Chondrocyte (in vitro differentiated cells): Measurements from ENCODE around the gene RFXANK. TPM values are rescaled to one million over a fixed set of nuclear protein-coding genes. Genes with fewer than 3 reads are reported as not detected.

Experiments used
- DNase-seq: peaks from one replicate; pipeline ENCODE4 v3.0.0; 2021; ENCODE audit warnings: mixed read lengths, low spot score
- H3K27ac Mint-ChIP-seq: one replicate; pipeline ENCODE4 v1.8.0; 2021; ENCODE audit warnings: mild to moderate bottlenecking, moderate library complexity, mixed read lengths; ENCODE audit not compliant: unreplicated experiment
- H3K27me3 Mint-ChIP-seq: 2 replicates; pipeline ENCODE4 v1.8.0; 2021; ENCODE audit warnings: low read depth, mixed read lengths
- H3K36me3 Mint-ChIP-seq: 2 replicates; pipeline ENCODE4 v1.8.0; 2021; ENCODE audit warnings: low read depth, mixed read lengths
- H3K4me1 Mint-ChIP-seq: 2 replicates; pipeline ENCODE4 v1.8.0; 2021; ENCODE audit warnings: low read depth, mild to moderate bottlenecking, mixed read lengths
- H3K4me3 Mint-ChIP-seq: one replicate; pipeline ENCODE4 v1.8.0; 2021; ENCODE audit warnings: mild to moderate bottlenecking, moderate library complexity, mixed read lengths; ENCODE audit not compliant: unreplicated experiment
- H3K9me3 Mint-ChIP-seq: 2 replicates; pipeline ENCODE4 v1.8.0; 2021; ENCODE audit warnings: low read depth, mixed read lengths
- total RNA-seq: library from RNA; stranded (reverse); gene quantifications from 3 replicates; pipeline ENCODE4 v1.2.1, GENCODE V29; 2021
- TF ChIP-seq, protein P1 (sequence below): fragments of 200-600 bp; sonication (generic); IDR thresholded peaks from 2 replicates; pipeline ENCODE4 v1.5.0; 2021; ENCODE audit warnings: antibody characterized with exemption, mild to moderate bottlenecking, moderate library complexity

RFXANK gene
- total RNA-seq, 1 donor from 2014 or later, result 68.9 TPM

DNA sequence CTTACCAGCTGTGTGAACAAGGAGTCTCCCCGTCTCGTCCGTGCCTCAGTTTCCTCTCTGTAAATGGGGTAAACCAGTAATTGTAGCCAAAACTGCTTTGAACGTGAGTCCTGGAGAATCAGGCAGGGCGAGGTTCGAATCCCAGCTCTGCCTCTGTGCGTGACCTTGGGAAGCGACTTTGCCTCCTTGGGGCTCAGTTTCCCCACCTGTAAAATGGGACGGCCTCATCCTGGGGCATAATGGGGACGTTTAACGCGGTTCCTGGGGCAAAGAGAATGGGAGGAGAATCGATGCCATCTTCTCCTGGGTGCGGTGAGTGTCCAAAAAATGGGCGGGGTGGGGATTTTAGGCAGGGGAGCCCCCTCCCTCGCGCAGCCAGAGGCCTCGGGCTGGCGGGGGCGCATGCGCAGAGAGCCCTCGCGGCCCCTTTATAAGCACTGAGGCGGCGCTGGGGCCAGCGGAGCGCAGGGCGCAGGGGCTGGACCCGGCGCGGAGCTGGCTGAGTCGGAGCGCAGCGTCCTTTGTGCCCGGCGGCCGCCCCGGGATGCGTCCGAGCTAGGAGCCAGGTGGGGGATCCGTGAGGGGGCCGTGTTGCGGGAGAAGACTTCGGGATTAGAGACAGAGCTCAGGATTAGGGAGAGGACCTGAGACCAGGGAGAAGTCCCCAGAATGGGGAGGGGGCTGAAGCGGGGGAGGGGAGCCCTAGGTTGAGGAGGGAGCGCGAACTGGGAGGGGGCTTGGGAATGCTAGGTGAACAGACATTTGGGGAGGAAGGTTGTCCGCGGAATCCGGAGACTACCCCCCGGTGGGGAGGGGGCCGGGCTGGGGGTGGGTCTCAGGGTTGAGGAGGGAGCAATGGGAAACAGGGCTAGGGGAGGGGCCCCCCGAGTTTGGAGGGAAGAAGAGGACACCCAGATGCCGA lies 19.7 kb downstream of the RFXANK start, which contains the start of gene NCAN:
Gene NCAN (plus strand): TSS at position 460 of the 922 bp plus-strand sequence. CDS start 4,996 bp downstream, outside the sequence.
- no peaks in the 10 kb centered on the region for H3K9me3 Mint-ChIP-seq
- TF ChIP-seq, protein P1, sequence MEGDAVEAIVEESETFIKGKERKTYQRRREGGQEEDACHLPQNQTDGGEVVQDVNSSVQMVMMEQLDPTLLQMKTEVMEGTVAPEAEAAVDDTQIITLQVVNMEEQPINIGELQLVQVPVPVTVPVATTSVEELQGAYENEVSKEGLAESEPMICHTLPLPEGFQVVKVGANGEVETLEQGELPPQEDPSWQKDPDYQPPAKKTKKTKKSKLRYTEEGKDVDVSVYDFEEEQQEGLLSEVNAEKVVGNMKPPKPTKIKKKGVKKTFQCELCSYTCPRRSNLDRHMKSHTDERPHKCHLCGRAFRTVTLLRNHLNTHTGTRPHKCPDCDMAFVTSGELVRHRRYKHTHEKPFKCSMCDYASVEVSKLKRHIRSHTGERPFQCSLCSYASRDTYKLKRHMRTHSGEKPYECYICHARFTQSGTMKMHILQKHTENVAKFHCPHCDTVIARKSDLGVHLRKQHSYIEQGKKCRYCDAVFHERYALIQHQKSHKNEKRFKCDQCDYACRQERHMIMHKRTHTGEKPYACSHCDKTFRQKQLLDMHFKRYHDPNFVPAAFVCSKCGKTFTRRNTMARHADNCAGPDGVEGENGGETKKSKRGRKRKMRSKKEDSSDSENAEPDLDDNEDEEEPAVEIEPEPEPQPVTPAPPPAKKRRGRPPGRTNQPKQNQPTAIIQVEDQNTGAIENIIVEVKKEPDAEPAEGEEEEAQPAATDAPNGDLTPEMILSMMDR, result no peak
- H3K4me3 Mint-ChIP-seq, result no peak within 1 kb of the TSS
- no peaks in the 10 kb centered on the region for H3K4me1 Mint-ChIP-seq
- DNase-seq, result no peak
- H3K36me3 Mint-ChIP-seq, result no peaks in the 10 kb centered on the region
- H3K27me3 Mint-ChIP-seq, result peaks cover 42% of the 10 kb centered on the region
- H3K27ac Mint-ChIP-seq, result no peak within 1 kb of the TSS

GRCh38 chr19:19212916-19213315 lies 20.9 kb downstream of the RFXANK start:
- Mint-ChIP-seq H3K36me3 (no peaks in the 10 kb centered on the region), H3K4me3 (no peak overlapping the region), H3K4me1 (no peaks in the 10 kb centered on the region), H3K27ac (no peak overlapping the region), H3K9me3 (peaks cover 4% of the 10 kb centered on the region), H3K27me3 (peaks cover 38% of the 10 kb centered on the region)
- no peak for DNase-seq
- TF ChIP-seq, protein P1, result no peak

DNA sequence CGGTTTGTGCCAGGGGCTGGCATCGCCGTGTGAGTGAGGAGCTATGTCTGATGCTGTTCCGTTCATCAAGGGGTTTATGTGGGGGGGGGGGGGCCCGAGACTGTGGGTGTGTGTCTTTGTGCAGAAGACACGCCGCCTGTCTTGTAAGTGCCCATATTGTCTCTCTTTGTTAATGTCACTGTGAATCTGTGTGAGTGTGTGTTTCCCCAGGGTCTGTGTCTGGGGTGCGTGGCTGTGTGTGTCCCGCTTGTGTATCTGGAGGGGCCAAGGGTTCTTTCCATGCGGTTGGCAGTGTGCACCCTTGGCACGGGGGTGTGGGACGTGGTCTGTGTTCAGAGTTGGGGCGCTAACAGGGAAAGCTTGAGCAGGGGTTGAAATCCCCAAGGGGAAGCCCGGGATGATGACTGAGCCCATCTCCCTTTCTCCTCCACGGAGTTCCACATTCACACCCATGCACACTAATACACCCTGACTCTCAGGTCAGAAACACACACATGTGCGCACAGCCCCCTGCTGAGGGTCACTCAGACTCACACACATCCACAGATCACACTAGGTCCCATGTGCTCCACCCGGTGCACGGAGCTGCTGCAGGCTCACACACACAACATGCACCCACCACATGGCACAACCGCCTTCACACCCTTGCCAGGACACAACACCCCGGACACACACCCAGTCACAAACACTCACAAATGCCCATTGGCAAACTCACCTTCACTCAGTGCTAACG lies 21.5 kb downstream of the RFXANK start:
- TF ChIP-seq, protein P1, result no peak
- no peak overlapping the region for H3K4me3 Mint-ChIP-seq
- H3K27me3 Mint-ChIP-seq, result peaks cover 38% of the 10 kb centered on the region

GRCh38 chr19:19214159-19214490 lies 22.1 kb downstream of the RFXANK start:
- Mint-ChIP-seq H3K4me1 (no peaks in the 10 kb centered on the region), H3K4me3 (no peak overlapping the region), H3K27ac (no peak overlapping the region), H3K27me3 (peaks cover 35% of the 10 kb centered on the region), H3K36me3 (no peaks in the 10 kb centered on the region), H3K9me3 (peaks cover 4% of the 10 kb centered on the region)
- TF ChIP-seq, protein P1, result no peak
- no peak for DNase-seq

More for the DNA sequence above, 21.5 kb downstream of the RFXANK start:
- Mint-ChIP-seq H3K4me1 (no peaks in the 10 kb centered on the region), H3K36me3 (no peaks in the 10 kb centered on the region), H3K27ac (no peak overlapping the region), H3K9me3 (peaks cover 4% of the 10 kb centered on the region)
- DNase-seq, result no peak

DNA sequence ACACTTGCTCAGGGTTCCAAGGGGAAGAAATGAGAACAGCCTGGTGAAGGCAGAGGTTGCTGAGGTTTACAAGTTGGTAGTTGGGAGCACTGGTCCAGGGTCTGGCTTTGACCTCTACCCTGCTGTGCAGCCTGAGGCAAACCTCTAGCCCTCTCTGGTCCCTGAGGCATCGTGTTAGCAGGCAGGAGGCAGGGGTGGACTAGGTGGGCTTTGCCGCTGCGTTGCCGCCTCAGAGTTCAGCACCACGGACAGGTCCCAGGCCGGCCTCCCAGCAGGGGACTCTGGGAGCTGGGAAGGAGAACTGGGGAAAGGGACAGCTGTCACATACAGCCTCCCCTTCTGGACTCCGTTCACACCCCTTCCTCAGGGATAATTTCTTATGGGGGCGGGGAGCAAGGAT lies 22.8 kb downstream of the RFXANK start:
- H3K4me1 Mint-ChIP-seq, result no peaks in the 10 kb centered on the region
- TF ChIP-seq, protein P1, result no peak
- no peak overlapping the region for H3K27ac Mint-ChIP-seq
- H3K36me3 Mint-ChIP-seq, result no peaks in the 10 kb centered on the region
- H3K9me3 Mint-ChIP-seq, result peaks cover 4% of the 10 kb centered on the region
- no peak for DNase-seq
- H3K27me3 Mint-ChIP-seq, result peaks cover 28% of the 10 kb centered on the region
- no peak overlapping the region for H3K4me3 Mint-ChIP-seq
